ENCODE results near the gene IMMP2L. TPM values are rescaled to one million over a fixed set of nuclear protein-coding genes. Genes with fewer than 3 reads are reported as not detected.

IMMP2L gene
- total and polyA plus RNA-seq, 2 of the 13 experiments (the other 11 are each of a cell fraction or from before 2014, with no cell fraction given), result 7.8 to 16.9 TPM

DNA sequence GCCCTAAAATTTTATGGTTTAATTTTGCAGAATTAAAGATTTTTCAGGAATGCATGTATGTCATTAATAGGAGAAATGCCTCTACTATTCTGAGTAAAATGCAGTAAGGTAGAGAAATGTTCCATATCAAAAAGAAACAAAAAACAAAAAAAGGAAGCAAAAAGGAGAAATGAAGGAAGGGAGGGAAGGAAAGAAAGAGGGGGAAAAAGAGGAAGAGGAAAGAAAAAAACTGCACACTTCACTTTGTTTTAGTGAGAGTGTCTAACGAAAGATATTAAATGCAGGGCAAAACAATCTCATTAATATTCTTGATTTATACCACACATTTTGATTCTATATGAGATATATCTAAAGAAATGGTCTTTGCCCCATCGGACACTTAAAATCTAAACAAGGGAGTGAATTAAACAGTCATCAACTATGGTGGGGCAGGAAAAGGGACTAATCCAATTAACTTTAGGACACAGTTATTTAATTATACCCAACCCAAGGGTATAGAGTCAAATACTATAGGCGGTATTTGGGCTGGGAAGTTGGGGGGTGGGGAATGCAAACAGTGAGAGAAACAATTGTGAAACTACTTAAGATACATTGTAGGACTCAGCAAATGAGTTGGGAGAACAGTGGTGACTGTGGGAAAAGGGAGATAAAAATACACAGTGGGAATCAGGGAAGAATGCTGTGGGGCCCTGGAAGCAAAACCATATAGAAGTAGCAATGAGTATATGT lies 27.0 kb downstream of the IMMP2L start:
- no peaks in the 10 kb centered on the region for H4K20me1 ChIP-seq (ENCODE audit: insufficient read depth, low read length)
- H3K4me3 ChIP-seq (replicated peaks in 1 of 3; ENCODE audit: insufficient read depth in 1 of 3, low read depth in 2 of 3, low read length in 3 of 3), result no peak overlapping the region
- BruUV-seq (replicated peaks), result no TSS peak
- no peak for FAIRE-seq
- H3K36me3 ChIP-seq (replicated peaks in 1 of 2; ENCODE audit: control insufficient read depth in 1 of 2, insufficient read depth in 2 of 2, low read length in 2 of 2), result no peaks in the 10 kb centered on the region
- H3K4me2 ChIP-seq (ENCODE audit: low read depth, low read length), result no peak overlapping the region
- no peaks in the 10 kb centered on the region for H3K9me3 ChIP-seq (ENCODE audit: low read length)
- H3K79me2 ChIP-seq (ENCODE audit: insufficient read depth, low read length), result no peaks in the 10 kb centered on the region
- TF ChIP-seq SRY (CRISPR knock-in tag; IDR thresholded peaks at IDR 0.05), result no peak
- TF ChIP-seq ARNTL (CRISPR knock-in tag; IDR thresholded peaks at IDR 0.05), result no peak
- TF ChIP-seq NR1H2 (CRISPR knock-in tag; IDR thresholded peaks at IDR 0.05; ENCODE audit: borderline replicate concordance, low read depth), result no peak
- no peak for TF ChIP-seq HNRNPL (IDR thresholded peaks at IDR 0.05; ENCODE audit: low read depth, low read length)
- no peak for TF ChIP-seq HDAC2 (CRISPR knock-in tag; IDR thresholded peaks at IDR 0.05)
- TF ChIP-seq, protein P1, sequence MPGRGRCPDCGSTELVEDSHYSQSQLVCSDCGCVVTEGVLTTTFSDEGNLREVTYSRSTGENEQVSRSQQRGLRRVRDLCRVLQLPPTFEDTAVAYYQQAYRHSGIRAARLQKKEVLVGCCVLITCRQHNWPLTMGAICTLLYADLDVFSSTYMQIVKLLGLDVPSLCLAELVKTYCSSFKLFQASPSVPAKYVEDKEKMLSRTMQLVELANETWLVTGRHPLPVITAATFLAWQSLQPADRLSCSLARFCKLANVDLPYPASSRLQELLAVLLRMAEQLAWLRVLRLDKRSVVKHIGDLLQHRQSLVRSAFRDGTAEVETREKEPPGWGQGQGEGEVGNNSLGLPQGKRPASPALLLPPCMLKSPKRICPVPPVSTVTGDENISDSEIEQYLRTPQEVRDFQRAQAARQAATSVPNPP (CRISPR knock-in tag; IDR thresholded peaks at IDR 0.05), result no peak
- TF ChIP-seq, protein P2, sequence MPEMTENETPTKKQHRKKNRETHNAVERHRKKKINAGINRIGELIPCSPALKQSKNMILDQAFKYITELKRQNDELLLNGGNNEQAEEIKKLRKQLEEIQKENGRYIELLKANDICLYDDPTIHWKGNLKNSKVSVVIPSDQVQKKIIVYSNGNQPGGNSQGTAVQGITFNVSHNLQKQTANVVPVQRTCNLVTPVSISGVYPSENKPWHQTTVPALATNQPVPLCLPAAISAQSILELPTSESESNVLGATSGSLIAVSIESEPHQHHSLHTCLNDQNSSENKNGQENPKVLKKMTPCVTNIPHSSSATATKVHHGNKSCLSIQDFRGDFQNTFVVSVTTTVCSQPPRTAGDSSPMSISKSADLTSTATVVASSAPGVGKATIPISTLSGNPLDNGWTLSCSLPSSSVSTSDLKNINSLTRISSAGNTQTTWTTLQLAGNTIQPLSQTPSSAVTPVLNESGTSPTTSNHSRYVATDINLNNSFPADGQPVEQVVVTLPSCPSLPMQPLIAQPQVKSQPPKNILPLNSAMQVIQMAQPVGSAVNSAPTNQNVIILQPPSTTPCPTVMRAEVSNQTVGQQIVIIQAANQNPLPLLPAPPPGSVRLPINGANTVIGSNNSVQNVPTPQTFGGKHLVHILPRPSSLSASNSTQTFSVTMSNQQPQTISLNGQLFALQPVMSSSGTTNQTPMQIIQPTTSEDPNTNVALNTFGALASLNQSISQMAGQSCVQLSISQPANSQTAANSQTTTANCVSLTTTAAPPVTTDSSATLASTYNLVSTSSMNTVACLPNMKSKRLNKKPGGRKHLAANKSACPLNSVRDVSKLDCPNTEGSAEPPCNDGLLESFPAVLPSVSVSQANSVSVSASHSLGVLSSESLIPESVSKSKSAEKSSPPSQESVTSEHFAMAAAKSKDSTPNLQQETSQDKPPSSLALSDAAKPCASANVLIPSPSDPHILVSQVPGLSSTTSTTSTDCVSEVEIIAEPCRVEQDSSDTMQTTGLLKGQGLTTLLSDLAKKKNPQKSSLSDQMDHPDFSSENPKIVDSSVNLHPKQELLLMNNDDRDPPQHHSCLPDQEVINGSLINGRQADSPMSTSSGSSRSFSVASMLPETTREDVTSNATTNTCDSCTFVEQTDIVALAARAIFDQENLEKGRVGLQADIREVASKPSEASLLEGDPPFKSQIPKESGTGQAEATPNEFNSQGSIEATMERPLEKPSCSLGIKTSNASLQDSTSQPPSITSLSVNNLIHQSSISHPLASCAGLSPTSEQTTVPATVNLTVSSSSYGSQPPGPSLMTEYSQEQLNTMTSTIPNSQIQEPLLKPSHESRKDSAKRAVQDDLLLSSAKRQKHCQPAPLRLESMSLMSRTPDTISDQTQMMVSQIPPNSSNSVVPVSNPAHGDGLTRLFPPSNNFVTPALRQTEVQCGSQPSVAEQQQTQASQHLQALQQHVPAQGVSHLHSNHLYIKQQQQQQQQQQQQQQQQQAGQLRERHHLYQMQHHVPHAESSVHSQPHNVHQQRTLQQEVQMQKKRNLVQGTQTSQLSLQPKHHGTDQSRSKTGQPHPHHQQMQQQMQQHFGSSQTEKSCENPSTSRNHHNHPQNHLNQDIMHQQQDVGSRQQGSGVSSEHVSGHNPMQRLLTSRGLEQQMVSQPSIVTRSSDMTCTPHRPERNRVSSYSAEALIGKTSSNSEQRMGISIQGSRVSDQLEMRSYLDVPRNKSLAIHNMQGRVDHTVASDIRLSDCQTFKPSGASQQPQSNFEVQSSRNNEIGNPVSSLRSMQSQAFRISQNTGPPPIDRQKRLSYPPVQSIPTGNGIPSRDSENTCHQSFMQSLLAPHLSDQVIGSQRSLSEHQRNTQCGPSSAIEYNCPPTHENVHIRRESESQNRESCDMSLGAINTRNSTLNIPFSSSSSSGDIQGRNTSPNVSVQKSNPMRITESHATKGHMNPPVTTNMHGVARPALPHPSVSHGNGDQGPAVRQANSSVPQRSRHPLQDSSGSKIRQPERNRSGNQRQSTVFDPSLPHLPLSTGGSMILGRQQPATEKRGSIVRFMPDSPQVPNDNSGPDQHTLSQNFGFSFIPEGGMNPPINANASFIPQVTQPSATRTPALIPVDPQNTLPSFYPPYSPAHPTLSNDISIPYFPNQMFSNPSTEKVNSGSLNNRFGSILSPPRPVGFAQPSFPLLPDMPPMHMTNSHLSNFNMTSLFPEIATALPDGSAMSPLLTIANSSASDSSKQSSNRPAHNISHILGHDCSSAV (CRISPR knock-in tag; IDR thresholded peaks at IDR 0.05; ENCODE audit: borderline replicate concordance), result no peak
- TF ChIP-seq YEATS4 (CRISPR knock-in tag; IDR thresholded peaks at IDR 0.05; ENCODE audit: borderline replicate concordance), result no peak
- TF ChIP-seq SALL1 (CRISPR knock-in tag; IDR thresholded peaks at IDR 0.05), result no peak
- TF ChIP-seq ZNF788 (CRISPR knock-in tag; IDR thresholded peaks at IDR 0.05; ENCODE audit: borderline replicate concordance), result no peak
- TF ChIP-seq, protein P3, sequence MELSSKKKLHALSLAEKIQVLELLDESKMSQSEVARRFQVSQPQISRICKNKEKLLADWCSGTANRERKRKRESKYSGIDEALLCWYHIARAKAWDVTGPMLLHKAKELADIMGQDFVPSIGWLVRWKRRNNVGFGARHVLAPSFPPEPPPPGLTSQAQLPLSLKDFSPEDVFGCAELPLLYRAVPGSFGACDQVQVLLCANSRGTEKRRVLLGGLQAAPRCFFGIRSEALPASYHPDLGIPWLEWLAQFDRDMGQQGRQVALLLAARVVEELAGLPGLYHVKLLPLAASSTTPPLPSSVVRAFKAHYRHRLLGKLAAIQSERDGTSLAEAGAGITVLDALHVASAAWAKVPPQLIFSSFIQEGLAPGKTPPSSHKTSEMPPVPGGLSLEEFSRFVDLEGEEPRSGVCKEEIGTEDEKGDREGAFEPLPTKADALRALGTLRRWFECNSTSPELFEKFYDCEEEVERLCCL (CRISPR knock-in tag; IDR thresholded peaks at IDR 0.05; ENCODE audit: borderline replicate concordance), result no peak
- no peak for TF ChIP-seq ZNF709 (CRISPR knock-in tag; IDR thresholded peaks at IDR 0.05)
- TF ChIP-seq IRF2 (CRISPR knock-in tag; IDR thresholded peaks at IDR 0.05), result no peak
- no peak for TF ChIP-seq ZNF563 (CRISPR knock-in tag; IDR thresholded peaks at IDR 0.05)
- ChIA-PET CTCF (ENCODE audit: low intra/inter-chr PET ratio, low total read pairs) (no interaction called here), POLR2A (no interaction called here)
- ATAC-seq, result no peak
- in situ Hi-C loops (cut with HindIII; ENCODE audit: extremely low pct_ligation_motif_present, low pct_unique_long_range_greater_than_20kb) (no loop called here), intact Hi-C loops (cut with micrococcal nuclease; ENCODE audit: unreplicated experiment) (no loop called here)
- peaks cover 2% of the 10 kb centered on the region for H3K4me1 ChIP-seq (ENCODE audit: insufficient read depth, low read length)
- no peak overlapping the region for H3K9ac ChIP-seq (ENCODE audit: insufficient read depth, low read depth, low read length)
- WGBS (ENCODE audit: low lambda C conversion rate), result 97% methylated on average over 3 of the region's 3 CpGs
- H3K27me3 ChIP-seq (ENCODE audit: control insufficient read depth in 1 of 2, insufficient read depth in 2 of 2, low read length in 2 of 2), result no peaks in the 10 kb centered on the region
- no peak for DNase-seq (ENCODE audit: low spot score)
- H3K27ac ChIP-seq (ENCODE audit: extremely low read length, insufficient read depth, low read length), result no peak overlapping the region
- no peak overlapping the region for H2AFZ ChIP-seq (ENCODE audit: low read length)

Measured in HepG2 (cell line).